Lower lobe of right lung (tissue), 2 donors: ENCODE results near the gene NUDT14. TPM values are rescaled to one million over a fixed set of nuclear protein-coding genes. Genes with fewer than 3 reads are reported as not detected.

ENCODE experiments used
- ATAC-seq, 2 donors: fragments of 200-7000 bp; cut with Tn5 transposase; one replicate each; pipeline ENCODE4 v1.9.1; 2020 to 2022; ENCODE audit warnings: mild to moderate bottlenecking in 2 of 2, moderate library complexity in 2 of 2
- DNase-seq: peaks from one replicate; pipeline ENCODE4 v3.0.0-alpha.2; 2020
- H3K27ac ChIP-seq: fragments of 200-600 bp; one replicate; pipeline ENCODE4 v1.8.0; 2022
- H3K27me3 ChIP-seq: fragments of 200-600 bp; one replicate; pipeline ENCODE4 v1.8.0; 2022; ENCODE audit warnings: low read depth
- H3K36me3 ChIP-seq: fragments of 200-600 bp; one replicate; pipeline ENCODE4 v1.8.0; 2022; ENCODE audit warnings: mild to moderate bottlenecking
- H3K4me1 ChIP-seq: fragments of 200-600 bp; one replicate; pipeline ENCODE4 v1.8.0; 2022
- H3K4me3 ChIP-seq: fragments of 200-600 bp; one replicate; pipeline ENCODE4 v1.8.0; 2022; ENCODE audit warnings: mild to moderate bottlenecking
- H3K9me3 ChIP-seq: fragments of 200-600 bp; one replicate; pipeline ENCODE4 v1.8.0; 2022
- CTCF ChIP-seq: fragments of 200-600 bp; IDR thresholded peaks from one replicate; pipeline ENCODE4 v1.8.0; 2022; ENCODE audit warnings: antibody characterized with exemption, mild to moderate bottlenecking
- intact Hi-C: fragments of 100-400 bp; cut with DNase I; formaldehyde crosslinking; loops from one replicate; pipeline ENCODE4 v1.11.0; 2022
- total RNA-seq: library from RNA; stranded (reverse); fragmentation: NEBNext Ultra II Directional; extraction: Animal tissue kit (Norgen Biotek cat#: 25700); gene quantifications from one replicate; pipeline ENCODE4 v1.2.1, GENCODE V29; 2021
- donor health status: DM: no; HTN: yes; CAD: no; lungs with severe emphysema.

The NUDT14 gene
- total RNA-seq, 1 donor from 2014 or later = 54.5 TPM

GRCh38 chr14:105142651-105143450 lies 38.3 kb downstream of the NUDT14 start:
- no peaks in the 10 kb centered on the region for H3K4me1 ChIP-seq
- peaks cover 19% of the 10 kb centered on the region for H3K36me3 ChIP-seq
- H3K4me3 ChIP-seq = no peak overlapping the region
- no peak for DNase-seq
- no peak for TF ChIP-seq CTCF
- ATAC-seq = no peak
- no peak overlapping the region for H3K27ac ChIP-seq
- peaks cover 15% of the 10 kb centered on the region for H3K9me3 ChIP-seq
- intact Hi-C loops = no loop called here
- H3K27me3 ChIP-seq = no peaks in the 10 kb centered on the region

- ATAC-seq = no peak
- DNase-seq = no peak
- intact Hi-C loops = no loop called here
- H3K4me1 ChIP-seq = no peaks in the 10 kb centered on the region
- H3K27ac ChIP-seq = no peak overlapping the region
- peaks cover 15% of the 10 kb centered on the region for H3K9me3 ChIP-seq
- H3K4me3 ChIP-seq = no peak overlapping the region
- H3K36me3 ChIP-seq = peaks cover 12% of the 10 kb centered on the region
- TF ChIP-seq CTCF = no peak
- H3K27me3 ChIP-seq = no peaks in the 10 kb centered on the region
Measured at GRCh38 chr14:105141486-105142281, 39.4 kb downstream of the NUDT14 start.

GRCh38 chr14:105141026-105141425 lies 40.1 kb downstream of the NUDT14 start:
- intact Hi-C loops = no loop called here

GRCh38 chr14:105140581-105140980 lies 40.5 kb downstream of the NUDT14 start:
- no peak overlapping the region for H3K4me3 ChIP-seq
- no peak overlapping the region for H3K27ac ChIP-seq
- intact Hi-C loops = no loop called here
- H3K9me3 ChIP-seq = peaks cover 15% of the 10 kb centered on the region
- DNase-seq (no peak), ATAC-seq (no peak)
- H3K36me3 ChIP-seq = peaks cover 9% of the 10 kb centered on the region
- no peaks in the 10 kb centered on the region for H3K4me1 ChIP-seq
- no peaks in the 10 kb centered on the region for H3K27me3 ChIP-seq
- no peak for TF ChIP-seq CTCF

More at GRCh38 chr14:105141026-105141425, 40.1 kb downstream of the NUDT14 start:
- no peak for DNase-seq
- no peak for ATAC-seq
- Histone ChIP-seq H3K4me1 (no peaks in the 10 kb centered on the region), H3K36me3 (peaks cover 9% of the 10 kb centered on the region), H3K9me3 (peaks cover 15% of the 10 kb centered on the region), H3K27ac (no peak overlapping the region), H3K27me3 (no peaks in the 10 kb centered on the region), H3K4me3 (no peak overlapping the region)
- no peak for TF ChIP-seq CTCF

GRCh38 chr14:105139831-105140239 lies 41.3 kb downstream of the NUDT14 start:
- intact Hi-C loops = no loop called here
- no peak for TF ChIP-seq CTCF
- no peak overlapping the region for H3K4me3 ChIP-seq
- H3K27ac ChIP-seq = no peak overlapping the region
- no peaks in the 10 kb centered on the region for H3K27me3 ChIP-seq
- H3K4me1 ChIP-seq = no peaks in the 10 kb centered on the region
- H3K9me3 ChIP-seq = peaks cover 15% of the 10 kb centered on the region
- DNase-seq = no peak
- ATAC-seq = no peak
- H3K36me3 ChIP-seq = peaks cover 9% of the 10 kb centered on the region
